ENCODE data around the gene PCYOX1L. TPM values are rescaled to one million over a fixed set of nuclear protein-coding genes. Genes with fewer than 3 reads are reported as not detected.
A peak's percentile ranks its signal among the peaks of the same experiment; 100 is the strongest.

The PCYOX1L gene
- total RNA-seq, 1 experiment from 2014 or later = 16.6 TPM

GRCh38 chr5:149374303-149374702 lies 16.5 kb downstream of the PCYOX1L start:
- no peak for DNase-seq
- Histone ChIP-seq H3K36me3 (no peaks in the 10 kb centered on the region), H3K9me3 (no peaks in the 10 kb centered on the region)

DNA sequence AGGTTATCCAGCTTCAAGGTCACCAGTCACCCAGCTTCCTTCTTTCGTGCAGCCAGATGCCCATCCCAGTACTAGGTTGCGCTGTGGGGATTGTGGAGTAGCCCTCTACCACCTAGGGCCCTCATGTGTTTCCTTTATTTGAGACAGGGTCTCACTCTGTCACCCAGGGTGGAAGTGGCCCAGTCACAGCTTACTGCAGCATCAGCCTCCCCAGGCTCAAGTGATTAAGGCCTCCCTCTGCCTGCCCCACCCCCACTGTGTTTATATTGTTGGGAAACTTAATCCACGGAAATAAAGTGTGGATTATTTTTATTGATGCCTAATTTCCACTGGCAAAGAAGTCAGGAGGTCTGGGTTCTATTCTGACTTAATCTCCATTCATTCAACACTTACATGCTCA lies 17.0 kb downstream of the PCYOX1L start:
- H3K4me3 ChIP-seq = no peak overlapping the region
- H3K36me3 ChIP-seq = no peaks in the 10 kb centered on the region
- no peaks in the 10 kb centered on the region for H3K27me3 ChIP-seq
- no peak for DNase-seq
- no peaks in the 10 kb centered on the region for H3K9me3 ChIP-seq

More at GRCh38 chr5:149374303-149374702, 16.5 kb downstream of the PCYOX1L start:
- H3K4me3 ChIP-seq = no peak overlapping the region
- H3K27me3 ChIP-seq = no peaks in the 10 kb centered on the region

DNA sequence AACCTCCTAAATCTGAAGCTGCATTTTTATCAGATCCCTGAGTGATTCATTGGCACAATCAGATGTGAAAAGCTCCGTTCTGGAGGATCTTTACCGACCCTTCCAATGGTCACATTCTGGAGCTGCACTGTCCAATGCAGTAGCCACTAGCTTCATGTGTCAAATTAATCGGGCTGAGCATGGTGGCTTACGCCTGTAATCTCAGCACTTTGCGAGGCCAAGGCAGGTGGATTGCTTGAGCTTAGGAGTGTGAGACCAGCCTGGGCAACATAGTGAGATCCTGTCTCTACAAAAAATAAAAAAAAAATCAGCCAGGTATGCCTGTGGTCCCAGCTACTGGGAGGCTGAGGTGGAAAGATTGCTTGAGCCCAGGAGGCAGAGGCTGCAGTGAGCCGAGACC lies 17.6 kb downstream of the PCYOX1L start:
- Histone ChIP-seq H3K36me3 (no peaks in the 10 kb centered on the region), H3K9me3 (no peaks in the 10 kb centered on the region), H3K27me3 (no peaks in the 10 kb centered on the region), H3K4me3 (no peak overlapping the region)
- no peak for DNase-seq

DNA sequence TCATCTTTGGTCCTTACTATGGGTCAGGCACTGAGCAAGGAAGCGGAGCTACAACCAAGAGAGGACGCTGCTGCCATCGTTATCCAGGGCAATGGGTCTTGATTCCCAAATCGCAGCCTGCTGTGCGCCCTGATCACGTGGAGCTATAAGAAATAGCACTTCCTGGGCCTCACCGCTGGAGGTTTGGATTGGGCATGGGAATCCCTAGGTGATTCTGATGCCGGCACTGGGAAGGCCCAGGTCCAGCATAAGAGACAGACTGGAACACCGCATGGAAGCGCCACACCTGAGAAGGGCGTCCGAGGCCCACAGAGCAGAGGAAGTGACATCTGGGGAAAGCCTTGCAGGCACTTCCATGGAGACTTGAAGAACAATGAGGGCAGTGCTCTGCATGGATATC lies 18.3 kb downstream of the PCYOX1L start:
- H3K36me3 ChIP-seq = no peaks in the 10 kb centered on the region
- H3K9me3 ChIP-seq = no peaks in the 10 kb centered on the region
- no peak overlapping the region for H3K4me3 ChIP-seq
- DNase-seq = no peak
- no peaks in the 10 kb centered on the region for H3K27me3 ChIP-seq

DNA sequence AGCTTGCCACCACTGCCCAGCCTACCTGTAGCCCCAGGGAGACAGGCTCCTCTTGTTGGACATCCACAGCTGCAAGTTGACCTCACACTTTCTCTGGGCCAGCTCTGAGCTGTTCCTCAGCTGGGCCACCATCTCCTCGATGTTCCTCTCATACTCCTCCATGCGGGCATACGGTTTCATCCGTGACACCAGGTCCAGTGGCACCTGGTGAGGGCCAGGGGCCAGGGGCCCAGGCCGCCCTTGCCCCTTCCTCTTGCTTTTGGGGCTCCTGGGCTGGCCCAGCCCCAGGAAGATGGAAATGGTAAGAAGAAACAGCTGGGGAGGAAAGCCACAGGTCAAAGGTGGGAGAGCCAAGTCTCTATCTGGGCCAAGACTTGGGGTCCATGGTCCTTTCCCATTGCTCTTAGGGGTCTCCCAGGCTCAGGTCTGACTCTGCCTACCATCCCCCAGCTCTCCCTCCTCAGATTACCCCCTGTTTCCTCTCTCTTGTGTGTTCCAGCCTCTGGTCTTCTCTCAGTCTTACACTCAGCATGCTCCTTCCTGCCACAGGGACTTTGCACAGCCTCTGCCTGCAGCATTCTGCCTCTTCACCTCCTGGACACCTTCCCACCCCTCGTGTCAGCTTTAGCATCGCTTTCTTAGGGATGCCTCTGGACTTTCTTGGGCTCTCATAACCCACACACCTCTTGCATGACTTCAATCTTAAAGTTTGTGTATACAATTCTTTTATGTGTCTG lies 19.0 kb downstream of the PCYOX1L start:
- DNase-seq = no peak
- no peaks in the 10 kb centered on the region for H3K9me3 ChIP-seq
- no peaks in the 10 kb centered on the region for H3K36me3 ChIP-seq
- no peaks in the 10 kb centered on the region for H3K27me3 ChIP-seq
- H3K4me3 ChIP-seq = no peak overlapping the region

- DNase-seq = no peak
- H3K27me3 ChIP-seq = no peaks in the 10 kb centered on the region
- H3K36me3 ChIP-seq = no peaks in the 10 kb centered on the region
- no peaks in the 10 kb centered on the region for H3K9me3 ChIP-seq
- H3K4me3 ChIP-seq = no peak overlapping the region
Observed at GRCh38 chr5:149378241-149378820, 20.5 kb downstream of the PCYOX1L start.

- no peaks in the 10 kb centered on the region for H3K36me3 ChIP-seq
- H3K27me3 ChIP-seq = no peaks in the 10 kb centered on the region
- no peak for DNase-seq
- H3K9me3 ChIP-seq = no peaks in the 10 kb centered on the region
- H3K4me3 ChIP-seq = no peak within 1 kb of the TSS
Observed at GRCh38 chr5:149379177-149379761, 21.4 kb downstream of the PCYOX1L start, which contains the start of gene IL17B. Gene IL17B (minus strand): TSS chr5:149379292. CDS start chr5:149379225, 67 bp downstream.

DNA sequence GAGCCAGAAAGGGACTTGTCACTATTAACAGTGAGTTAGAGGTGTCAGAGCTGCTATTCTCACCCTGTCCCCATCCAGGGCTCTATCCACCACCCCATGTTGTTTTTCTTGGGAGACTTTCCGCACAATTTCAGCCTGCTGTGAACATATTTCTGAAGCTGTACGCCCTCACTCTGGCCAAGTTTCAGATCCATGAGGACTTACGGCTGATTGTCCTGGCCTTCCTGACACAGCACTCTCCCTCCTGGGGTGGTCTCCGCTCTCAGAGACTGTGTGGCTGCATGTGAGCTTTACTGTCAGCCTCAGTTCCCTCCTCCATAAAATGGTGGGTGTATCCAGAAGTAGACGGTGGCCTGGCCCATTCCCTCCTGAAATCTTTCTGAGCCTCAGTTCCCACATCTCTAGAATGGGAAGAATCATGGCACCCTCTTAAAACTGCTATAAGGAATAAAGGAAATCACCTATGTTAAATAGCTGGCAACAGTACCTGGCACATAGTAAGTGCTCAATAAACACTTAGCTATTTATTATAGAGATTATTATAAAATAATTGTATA lies 22.1 kb downstream of the PCYOX1L start:
- no peaks in the 10 kb centered on the region for H3K36me3 ChIP-seq
- no peaks in the 10 kb centered on the region for H3K27me3 ChIP-seq
- no peak for DNase-seq
- H3K9me3 ChIP-seq = no peaks in the 10 kb centered on the region
- H3K4me3 ChIP-seq = no peak overlapping the region

GRCh38 chr5:149380466-149381121 lies 22.7 kb downstream of the PCYOX1L start:
- H3K27me3 ChIP-seq = no peaks in the 10 kb centered on the region
- DNase-seq = no peak
- H3K4me3 ChIP-seq = no peak overlapping the region

GRCh38 chr5:149381261-149381985 lies 23.6 kb downstream of the PCYOX1L start:
- Histone ChIP-seq H3K9me3 (no peaks in the 10 kb centered on the region), H3K27me3 (no peaks in the 10 kb centered on the region), H3K36me3 (no peaks in the 10 kb centered on the region), H3K4me3 (no peak overlapping the region)
- DNase-seq = no peak

More at GRCh38 chr5:149380466-149381121, 22.7 kb downstream of the PCYOX1L start:
- H3K9me3 ChIP-seq = no peaks in the 10 kb centered on the region
- no peaks in the 10 kb centered on the region for H3K36me3 ChIP-seq

DNA sequence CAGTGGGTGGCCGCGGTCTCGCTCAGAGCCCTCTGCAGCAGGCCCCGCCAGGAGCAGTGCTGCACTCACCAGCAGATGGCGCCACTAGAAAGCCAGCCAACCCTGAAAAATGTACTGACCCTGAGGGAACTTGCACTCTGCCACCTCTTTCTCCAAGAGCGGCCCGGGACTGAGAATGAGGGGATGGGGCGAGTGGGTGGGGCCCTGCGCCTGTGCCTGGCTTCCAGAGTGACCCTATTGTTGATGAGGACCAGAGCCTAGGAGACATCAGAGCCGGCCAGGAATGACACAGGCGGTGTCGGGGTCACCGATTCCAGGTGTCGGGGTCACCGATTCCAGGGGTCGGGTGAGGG lies 24.1 kb downstream of the PCYOX1L start:
- H3K36me3 ChIP-seq = no peaks in the 10 kb centered on the region
- no peaks in the 10 kb centered on the region for H3K27me3 ChIP-seq
- H3K9me3 ChIP-seq = no peaks in the 10 kb centered on the region
- peak; percentile 73 for DNase-seq
- no peak overlapping the region for H3K4me3 ChIP-seq

DNA sequence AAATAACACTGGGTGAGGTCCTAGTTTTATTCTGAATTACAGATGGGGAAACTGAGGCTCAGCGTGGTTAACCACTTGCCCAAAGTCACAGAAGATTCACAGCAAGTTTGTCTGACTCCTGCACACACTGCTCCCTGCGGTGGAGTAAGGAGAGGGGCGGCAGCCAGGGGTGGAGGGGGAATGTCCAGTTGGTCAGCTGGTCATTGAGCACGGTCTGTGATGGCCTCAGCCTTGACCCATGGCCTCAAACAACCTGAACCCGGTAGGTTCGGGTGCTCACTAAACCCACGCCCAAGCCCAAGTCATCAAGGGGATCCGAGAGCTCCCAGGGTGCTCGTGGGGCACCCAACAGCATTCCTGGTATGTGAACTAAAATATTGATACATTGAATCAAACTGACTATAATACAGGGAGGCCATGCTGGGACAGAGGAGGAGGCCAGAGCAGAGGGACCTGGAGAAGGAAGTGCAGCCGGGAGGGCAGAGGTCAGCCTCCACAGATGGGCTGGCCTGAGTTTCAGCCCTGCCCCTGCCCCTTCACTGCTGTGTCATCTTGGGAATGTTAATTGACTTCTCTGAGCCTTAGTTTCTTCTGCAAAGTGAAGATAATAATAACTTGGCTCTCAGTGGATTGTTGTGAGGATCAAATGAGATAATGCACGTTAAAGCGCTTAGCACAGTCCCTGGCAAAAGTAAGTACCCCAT lies 24.8 kb downstream of the PCYOX1L start:
- DNase-seq = no peak
- H3K27me3 ChIP-seq = no peaks in the 10 kb centered on the region
- H3K36me3 ChIP-seq = no peaks in the 10 kb centered on the region
- no peak overlapping the region for H3K4me3 ChIP-seq
- no peaks in the 10 kb centered on the region for H3K9me3 ChIP-seq

GRCh38 chr5:149383399-149383798 lies 25.6 kb downstream of the PCYOX1L start:
- no peak for DNase-seq
- H3K9me3 ChIP-seq = no peaks in the 10 kb centered on the region
- no peak overlapping the region for H3K4me3 ChIP-seq
- no peaks in the 10 kb centered on the region for H3K36me3 ChIP-seq
- H3K27me3 ChIP-seq = no peaks in the 10 kb centered on the region

GRCh38 chr5:149386166-149386565 lies 28.3 kb downstream of the PCYOX1L start:
- H3K27me3 ChIP-seq = no peaks in the 10 kb centered on the region
- no peaks in the 10 kb centered on the region for H3K36me3 ChIP-seq
- no peak for DNase-seq
- no peak overlapping the region for H3K4me3 ChIP-seq
- no peaks in the 10 kb centered on the region for H3K9me3 ChIP-seq

DNA sequence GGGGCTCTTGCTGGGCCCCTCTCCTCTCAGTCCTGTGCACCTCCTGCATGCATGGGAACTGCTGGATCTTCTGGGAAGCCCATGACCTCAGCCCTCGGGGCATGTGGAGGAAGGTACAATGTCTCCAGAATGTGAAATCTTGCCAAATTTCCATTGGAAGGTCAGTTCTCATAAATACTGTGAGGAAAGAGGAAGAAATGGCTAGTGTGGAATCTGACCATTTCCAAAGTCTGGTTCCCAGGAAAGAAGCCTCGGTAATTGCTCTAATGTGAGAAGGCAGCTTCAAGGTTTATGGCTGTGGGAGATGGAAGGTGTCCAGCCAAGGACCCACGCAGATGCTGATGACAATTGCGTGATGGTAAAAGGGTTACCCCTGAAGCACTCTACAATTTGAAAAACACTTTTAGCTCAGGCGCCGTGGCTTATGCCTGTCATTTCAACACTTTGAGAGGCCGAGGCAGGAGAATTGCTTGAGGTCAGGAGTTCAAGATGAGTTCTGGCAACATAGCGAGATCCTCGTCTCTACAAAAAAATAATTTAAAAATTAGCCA lies 29.3 kb downstream of the PCYOX1L start:
- no peak overlapping the region for H3K4me3 ChIP-seq
- no peaks in the 10 kb centered on the region for H3K27me3 ChIP-seq
- H3K36me3 ChIP-seq = no peaks in the 10 kb centered on the region
- DNase-seq = no peak
- H3K9me3 ChIP-seq = no peaks in the 10 kb centered on the region

GRCh38 chr5:149387982-149388381 lies 30.1 kb downstream of the PCYOX1L start:
- H3K9me3 ChIP-seq = no peaks in the 10 kb centered on the region
- DNase-seq = peak; percentile 42
- H3K36me3 ChIP-seq = no peaks in the 10 kb centered on the region
- no peak overlapping the region for H3K4me3 ChIP-seq
- no peaks in the 10 kb centered on the region for H3K27me3 ChIP-seq
